ENCODE data around the gene OR7A17. TPM values are rescaled to one million over a fixed set of nuclear protein-coding genes. Genes with fewer than 3 reads are reported as not detected.

OR7A17 gene
- total RNA-seq, 1 experiment from 2014 or later: not detected

Small RNA genes within 50 kb of the gene (small RNA-seq; reads per million reads assigned to genes)
- not detected for gene OR7A18P

Other genes starting within 250 kb of the OR7A17 start
- gene ADGRE3, start 211.3 kb downstream of the OR7A17 start, total RNA-seq (2014; rRNA removed; shearing (Covaris generic)): not detected in 2 replicates
- gene ZNF333, start 196.1 kb downstream of the OR7A17 start, total RNA-seq (2014; rRNA removed; shearing (Covaris generic)): 7.9 TPM in 2 replicates
- not detected in 2 replicates for gene ADGRE2, start 107.6 kb downstream of the OR7A17 start, total RNA-seq (2014; rRNA removed; shearing (Covaris generic))
- gene OR7A5, start 50.9 kb downstream of the OR7A17 start, total RNA-seq (2014; rRNA removed; shearing (Covaris generic)): not detected in 2 replicates
- gene OR7C1, start 50.9 kb downstream of the OR7A17 start, total RNA-seq (2014; rRNA removed; shearing (Covaris generic)): not detected in 2 replicates
- not detected in 2 replicates for gene OR7A10, start 37.2 kb downstream of the OR7A17 start, total RNA-seq (2014; rRNA removed; shearing (Covaris generic))
- gene OR7C2, start 55.4 kb upstream of the OR7A17 start, total RNA-seq (2014; rRNA removed; shearing (Covaris generic)): not detected in 2 replicates
- gene SLC1A6, start 93.7 kb upstream of the OR7A17 start, total RNA-seq (2014; rRNA removed; shearing (Covaris generic)): not detected in 2 replicates
- gene CASP14, start 163.3 kb upstream of the OR7A17 start, total RNA-seq (2014; rRNA removed; shearing (Covaris generic)): 0.11 TPM in 1 of 2 replicates, not detected in the other
- not detected in 2 replicates for gene OR1I1, start 196.1 kb upstream of the OR7A17 start, total RNA-seq (2014; rRNA removed; shearing (Covaris generic))
- 55.8 and 67.8 TPM in 2 replicates for gene SYDE1, start 221.3 kb upstream of the OR7A17 start, total RNA-seq (2014; rRNA removed; shearing (Covaris generic))